ENCODE results near the gene CLCF1. TPM values are rescaled to one million over a fixed set of nuclear protein-coding genes. Genes with fewer than 3 reads are reported as not detected.

Gene CLCF1
- total RNA-seq, 1 experiment from 2014 or later: 2.1 TPM

DNA sequence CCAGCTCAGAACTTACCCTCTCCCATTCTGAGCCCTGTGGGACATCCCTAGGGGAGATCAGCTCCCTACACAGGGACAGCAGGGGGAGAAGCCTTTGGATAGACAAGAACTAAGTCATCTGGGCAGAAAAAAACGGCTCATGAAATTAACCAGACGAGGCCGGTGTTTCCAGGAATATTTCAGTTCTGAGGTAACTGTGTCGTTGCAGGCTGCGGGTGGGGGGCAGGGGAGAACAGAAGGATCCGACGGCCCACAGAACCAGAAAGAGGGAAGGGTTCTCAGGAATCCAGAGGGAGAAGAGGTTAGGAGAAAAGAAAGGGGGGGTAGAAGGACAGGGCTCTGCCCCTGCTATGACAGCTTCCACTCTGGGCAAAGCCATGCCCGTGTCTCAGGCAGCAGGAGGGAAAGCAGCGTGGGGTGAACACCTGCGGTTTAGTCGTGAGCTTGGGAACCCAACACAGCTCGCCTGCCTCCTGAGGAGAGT is 3.6 kb downstream of the CLCF1 start:
- H2BK20ac ChIP-seq (ENCODE audit: low read depth, low read length, poor library complexity, severe bottlenecking): no peak overlapping the region
- no peaks in the 10 kb centered on the region for H3K79me2 ChIP-seq (ENCODE audit: insufficient read depth, low read length)
- H2AK5ac ChIP-seq (ENCODE audit: insufficient read length, low read length): no peak overlapping the region
- H3K27ac Mint-ChIP-seq: peak overlapping the region in 1 of 3 experiments; percentile 57; a peak in 1 of 7 replicates
- no peaks in the 10 kb centered on the region for H3K79me1 ChIP-seq (ENCODE audit: insufficient read depth, low read depth, low read length, poor library complexity, severe bottlenecking)
- H2BK12ac ChIP-seq (ENCODE audit: insufficient read length, low read depth, low read length): no peak overlapping the region
- H3K4me1 Mint-ChIP-seq: peaks cover 44 to 46% of the 10 kb centered on the region in 2 experiments
- no peak overlapping the region for H3K4me3 Mint-ChIP-seq
- H3K4ac ChIP-seq (ENCODE audit: low read depth, low read length): no peak overlapping the region
- H3K36me3 Mint-ChIP-seq (ENCODE audit: insufficient read depth in 1 of 3, low read depth in 3 of 3): no peaks in the 10 kb centered on the region; a peak in 1 of 7 replicates
- H4K91ac ChIP-seq (ENCODE audit: insufficient read length, low read depth, low read length): no peak overlapping the region
- peaks cover 69% of the 10 kb centered on the region for H3K27me3 Mint-ChIP-seq (ENCODE audit: low read depth)
- H3K4me2 ChIP-seq (ENCODE audit: insufficient read depth, insufficient read length, low read length): no peak overlapping the region
- H3K23ac ChIP-seq (ENCODE audit: insufficient read length, low read depth, low read length): no peak overlapping the region
- H2BK15ac ChIP-seq (ENCODE audit: low read depth, low read length): no peak overlapping the region
- TF ChIP-seq, protein P1, sequence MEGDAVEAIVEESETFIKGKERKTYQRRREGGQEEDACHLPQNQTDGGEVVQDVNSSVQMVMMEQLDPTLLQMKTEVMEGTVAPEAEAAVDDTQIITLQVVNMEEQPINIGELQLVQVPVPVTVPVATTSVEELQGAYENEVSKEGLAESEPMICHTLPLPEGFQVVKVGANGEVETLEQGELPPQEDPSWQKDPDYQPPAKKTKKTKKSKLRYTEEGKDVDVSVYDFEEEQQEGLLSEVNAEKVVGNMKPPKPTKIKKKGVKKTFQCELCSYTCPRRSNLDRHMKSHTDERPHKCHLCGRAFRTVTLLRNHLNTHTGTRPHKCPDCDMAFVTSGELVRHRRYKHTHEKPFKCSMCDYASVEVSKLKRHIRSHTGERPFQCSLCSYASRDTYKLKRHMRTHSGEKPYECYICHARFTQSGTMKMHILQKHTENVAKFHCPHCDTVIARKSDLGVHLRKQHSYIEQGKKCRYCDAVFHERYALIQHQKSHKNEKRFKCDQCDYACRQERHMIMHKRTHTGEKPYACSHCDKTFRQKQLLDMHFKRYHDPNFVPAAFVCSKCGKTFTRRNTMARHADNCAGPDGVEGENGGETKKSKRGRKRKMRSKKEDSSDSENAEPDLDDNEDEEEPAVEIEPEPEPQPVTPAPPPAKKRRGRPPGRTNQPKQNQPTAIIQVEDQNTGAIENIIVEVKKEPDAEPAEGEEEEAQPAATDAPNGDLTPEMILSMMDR (conservative IDR thresholded peaks at IDR 0.05): no peak
- no peak for DNase-seq
- peaks cover 3% of the 10 kb centered on the region for H4K20me1 ChIP-seq (ENCODE audit: control insufficient read depth, insufficient read depth, insufficient read length)
- peaks cover 25% of the 10 kb centered on the region for H3K23me2 ChIP-seq (ENCODE audit: insufficient read length, low read depth, low read length, poor library complexity, severe bottlenecking)
- peaks cover 2% of the 10 kb centered on the region; the same call in 1 of the 2 replicates for H3K27me3 ChIP-seq (ENCODE audit: insufficient read depth, low read length)
- H3K9me3 Mint-ChIP-seq: no peaks in the 10 kb centered on the region; a peak in 1 of 5 replicates
- no peak overlapping the region for H4K8ac ChIP-seq (replicated peaks; ENCODE audit: insufficient read length, low read depth, low read length)
- no peak overlapping the region for H3K9ac ChIP-seq (ENCODE audit: extremely low read depth, insufficient read length, low read length)
- no CpG with 5 or more reads among the region's 12 CpGs for WGBS (ENCODE audit: extremely low coverage, insufficient read length, low lambda C conversion rate)
- H2AFZ ChIP-seq (ENCODE audit: low read length): no peak overlapping the region
- H3K56ac ChIP-seq (ENCODE audit: insufficient read length, low read depth, low read length): no peak overlapping the region
- H3K14ac ChIP-seq (ENCODE audit: insufficient read depth, low read length): no peak overlapping the region
- no peak overlapping the region for H3T11ph ChIP-seq (ENCODE audit: low read length)
- H2BK120ac ChIP-seq (ENCODE audit: low read depth, low read length, poor library complexity, severe bottlenecking): no peak overlapping the region
- no peak overlapping the region for H3K18ac ChIP-seq (ENCODE audit: insufficient read length, low read depth, low read length)
- H3K9me3 ChIP-seq (ENCODE audit: control insufficient read depth, low read depth, low read length): no peaks in the 10 kb centered on the region
- no peak overlapping the region for H4K5ac ChIP-seq (ENCODE audit: insufficient read length, low read depth, low read length)
- peaks cover 7% of the 10 kb centered on the region; the same call in 1 of the 2 replicates for H3K4me1 ChIP-seq (ENCODE audit: insufficient read depth, low read length)
- H3K27ac ChIP-seq (ENCODE audit: insufficient read length, low read depth, low read length): no peak overlapping the region
- H2BK5ac ChIP-seq (ENCODE audit: insufficient read length, low read length): no peak overlapping the region

Data from H9 (cell line).